Stimulated activated CD4-positive, alpha-beta T cell treated with anti-CD3 and anti-CD28 coated beads, Interleukin-1b, Interleukin-23, amount 100 ng/mL, for 48 hours (primary cell): Measurements from ENCODE around the gene GLYR1.

Experiments used
- DNase-seq: peaks from one replicate; pipeline ENCODE4 v3.0.0-alpha.2; 2020

GLYR1 gene

GRCh38 chr16:4846503-4846900, 586 bp downstream of the GLYR1 start:
- peak; percentile 22 for DNase-seq

- DNase-seq, result no peak
These were observed 6.1 kb downstream of the GLYR1 start for GRCh38 chr16:4840984-4841383.

GRCh38 chr16:4839942-4840341, 7.1 kb downstream of the GLYR1 start:
- DNase-seq, result no peak

GRCh38 chr16:4837733-4838501, 9.2 kb downstream of the GLYR1 start:
- DNase-seq, result no peak

GRCh38 chr16:4836727-4837126, 10.4 kb downstream of the GLYR1 start:
- DNase-seq, result no peak

GRCh38 chr16:4833584-4833983, 13.5 kb downstream of the GLYR1 start:
- DNase-seq, result no peak

GRCh38 chr16:4832698-4833343, 14.3 kb downstream of the GLYR1 start:
- no peak for DNase-seq

- no peak for DNase-seq
These were observed 15.5 kb downstream of the GLYR1 start for GRCh38 chr16:4831616-4832015.

GRCh38 chr16:4830408-4830807, 16.7 kb downstream of the GLYR1 start:
- no peak for DNase-seq

- no peak for DNase-seq
These were observed 18.3 kb downstream of the GLYR1 start for GRCh38 chr16:4828567-4829321.

GRCh38 chr16:4826980-4827379, 20.1 kb downstream of the GLYR1 start:
- DNase-seq, result no peak

GRCh38 chr16:4826526-4826925, 20.6 kb downstream of the GLYR1 start:
- no peak for DNase-seq

GRCh38 chr16:4825196-4825595, 21.9 kb downstream of the GLYR1 start:
- DNase-seq, result no peak

GRCh38 chr16:4820652-4821051, 26.4 kb downstream of the GLYR1 start:
- DNase-seq, result no peak

GRCh38 chr16:4814542-4815173, 32.4 kb downstream of the GLYR1 start:
- DNase-seq, result no peak

GRCh38 chr16:4814046-4814445, 33.0 kb downstream of the GLYR1 start:
- DNase-seq, result no peak

GRCh38 chr16:4813251-4814003, 33.7 kb downstream of the GLYR1 start:
- no peak for DNase-seq

- no peak for DNase-seq
These were observed 35.3 kb downstream of the GLYR1 start for GRCh38 chr16:4811773-4812172.

- DNase-seq, result no peak
These were observed 35.8 kb downstream of the GLYR1 start for GRCh38 chr16:4811242-4811641.

GRCh38 chr16:4806280-4806679, 40.8 kb downstream of the GLYR1 start:
- DNase-seq, result no peak

GRCh38 chr16:4805231-4805630, 41.9 kb downstream of the GLYR1 start:
- no peak for DNase-seq

GRCh38 chr16:4803898-4804762, 43.0 kb downstream of the GLYR1 start:
- no peak for DNase-seq
